HG03097 (cell line): Measurements from ENCODE around the gene EMD.

ENCODE experiments used
- ATAC-seq: cut with Tn5 transposase; IDR thresholded peaks from one replicate; pipeline ENCODE4 v1.9.1; 2021; ENCODE audit not compliant: unreplicated experiment, low FRiP score

EMD gene

GRCh38 chrX:154411981-154412340 lies 32.9 kb downstream of the EMD start:
- peak; percentile 21 for ATAC-seq

DNA sequence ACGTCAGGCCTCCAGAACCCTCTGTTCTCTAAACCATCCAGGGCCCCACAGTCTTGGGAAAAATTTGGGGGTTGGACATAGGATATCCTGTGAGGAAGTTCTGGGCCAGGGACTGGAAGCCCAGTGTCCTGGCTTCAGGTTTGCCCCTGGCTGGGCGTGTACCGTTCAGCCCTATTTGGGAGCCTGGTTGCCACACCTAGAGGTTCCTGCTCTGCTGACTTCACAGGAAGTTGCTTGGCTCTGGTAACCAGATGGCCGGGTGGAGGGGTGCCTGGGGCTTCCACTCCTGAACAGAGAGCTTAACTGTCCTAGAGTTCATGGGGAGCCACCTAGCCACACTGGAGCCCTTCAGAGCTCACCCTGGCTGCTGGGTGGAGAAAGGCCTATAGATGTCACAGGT lies 33.4 kb downstream of the EMD start:
- ATAC-seq = no peak

- no peak for ATAC-seq
Measured at GRCh38 chrX:154413142-154413541, 34.0 kb downstream of the EMD start.

- ATAC-seq = no peak
Measured at GRCh38 chrX:154417157-154417556, 38.1 kb downstream of the EMD start.

- no peak for ATAC-seq
Measured at GRCh38 chrX:154419189-154419588, 40.1 kb downstream of the EMD start.

- no peak for ATAC-seq
Measured at GRCh38 chrX:154419688-154420401, 40.8 kb downstream of the EMD start.

GRCh38 chrX:154420402-154420756 lies 41.3 kb downstream of the EMD start:
- no peak for ATAC-seq

DNA sequence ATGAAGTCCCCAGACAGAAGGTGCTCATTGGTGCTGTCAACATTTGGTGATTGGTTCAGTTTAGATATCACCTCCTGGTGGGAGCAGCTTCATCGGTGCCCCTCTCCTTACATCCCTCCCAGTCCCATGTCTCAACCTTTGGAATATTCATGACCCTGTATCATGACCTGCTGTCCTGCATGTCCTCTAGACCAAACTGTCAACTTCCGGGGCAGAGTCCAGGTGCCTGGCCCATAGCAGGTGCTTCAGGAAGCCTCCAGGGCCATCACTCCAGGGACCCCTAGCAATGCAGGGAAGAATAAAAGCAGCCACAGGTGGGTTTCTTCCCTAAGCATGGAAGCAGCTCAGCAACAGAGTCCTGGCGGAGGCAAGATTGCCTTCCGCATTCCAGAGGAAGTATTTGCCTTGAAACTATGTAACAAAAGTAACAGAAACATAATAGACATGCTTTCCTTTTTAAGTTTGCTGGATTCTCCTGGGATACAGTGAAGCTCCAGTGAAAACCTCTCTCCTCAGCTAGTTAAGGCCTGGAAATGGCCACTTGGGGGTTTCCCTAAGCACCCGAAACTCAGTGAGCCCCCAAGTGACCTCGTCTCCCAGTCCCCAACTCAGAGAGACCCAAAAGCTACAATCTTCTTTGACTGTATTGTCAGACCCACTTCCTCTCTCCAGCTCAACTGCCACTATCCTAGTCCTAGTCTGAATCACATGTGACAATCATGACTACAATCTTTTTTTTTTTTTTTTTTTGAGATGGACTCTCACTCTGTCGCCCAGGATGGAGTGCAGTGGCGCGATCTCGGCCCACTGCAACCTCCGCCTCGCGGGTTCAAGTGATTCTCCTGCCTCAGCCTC lies 48.0 kb downstream of the EMD start:
- ATAC-seq = no peak

GRCh38 chrX:154428176-154429171 lies 49.4 kb downstream of the EMD start, which contains the start of gene ATP6AP1:
ATP6AP1 (plus strand) TSS chrX:154428677; CDS start chrX:154428693, 16 bp downstream.
- ATAC-seq = peak; percentile 90

DNA sequence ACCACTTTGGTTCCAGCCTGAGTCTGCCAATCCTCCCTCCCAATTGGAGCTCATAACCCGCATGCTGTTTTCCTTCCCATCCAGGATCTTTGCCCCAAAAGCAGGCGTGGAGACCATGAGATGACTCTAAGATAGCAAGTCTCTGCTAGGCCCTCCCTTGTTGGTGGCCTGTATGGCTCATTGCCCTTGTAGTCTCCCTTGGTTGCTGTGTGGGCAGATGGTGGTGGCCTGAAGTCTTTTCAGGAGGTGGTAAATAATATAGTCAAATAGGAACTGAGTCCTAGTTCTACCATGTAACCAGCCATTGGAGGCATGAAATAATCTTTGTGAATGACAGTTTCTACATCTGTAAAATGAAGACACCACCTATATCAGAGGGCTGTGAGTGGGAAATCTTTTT lies 50.6 kb downstream of the EMD start:
- ATAC-seq = no peak

GRCh38 chrX:154430479-154430878 lies 51.4 kb downstream of the EMD start:
- ATAC-seq = no peak

DNA sequence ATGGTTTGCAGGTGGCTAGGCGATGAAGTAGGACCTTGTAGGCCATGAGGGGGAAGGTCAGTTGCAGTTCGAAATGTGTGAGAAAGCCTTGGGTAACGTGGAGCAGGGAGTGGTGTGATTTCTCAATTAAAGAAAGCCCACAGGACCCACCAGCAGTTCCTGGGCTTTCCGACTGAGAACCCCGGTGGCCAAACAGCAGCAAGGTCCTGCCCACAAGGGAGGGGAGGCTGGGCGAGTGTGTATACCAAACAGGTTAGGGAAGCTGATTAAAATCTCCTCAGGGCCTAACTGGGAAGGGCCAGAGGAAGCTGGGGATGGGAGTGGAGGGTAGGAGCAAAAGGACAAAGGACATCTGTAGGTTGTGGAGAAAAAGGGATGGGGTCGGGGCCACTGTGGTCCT lies 51.8 kb downstream of the EMD start:
- ATAC-seq = no peak
